HuH-7.5 (cell line): ENCODE results near the gene ITGB3BP.

Experiments used
- DNase-seq: peaks from one replicate; pipeline ENCODE4 v3.0.0; 2011; ENCODE audit warnings: low spot score

ITGB3BP gene

GRCh38 chr1:63418101-63418500 is 104.9 kb downstream of the ITGB3BP start:
- no peak for DNase-seq

- DNase-seq: no peak
These were observed 108.2 kb downstream of the ITGB3BP start for GRCh38 chr1:63414691-63415365.

GRCh38 chr1:63413394-63413793 is 109.6 kb downstream of the ITGB3BP start:
- no peak for DNase-seq

GRCh38 chr1:63411066-63411465 is 112.0 kb downstream of the ITGB3BP start:
- DNase-seq: no peak

GRCh38 chr1:63408331-63408730 is 114.7 kb downstream of the ITGB3BP start:
- no peak for DNase-seq

GRCh38 chr1:63407002-63407401 is 116.0 kb downstream of the ITGB3BP start:
- no peak for DNase-seq

GRCh38 chr1:63405987-63406386 is 117.0 kb downstream of the ITGB3BP start:
- DNase-seq: no peak

GRCh38 chr1:63405021-63405420 is 118.0 kb downstream of the ITGB3BP start:
- DNase-seq: no peak

- DNase-seq: no peak
These were observed 119.6 kb downstream of the ITGB3BP start for GRCh38 chr1:63403386-63403785.

GRCh38 chr1:63401945-63402344 is 121.1 kb downstream of the ITGB3BP start:
- no peak for DNase-seq
